DMS79 treated with DMSO at 0.1 percent for 48 hours (cell line): ENCODE data around the gene C18orf32.
A peak's percentile ranks its signal among the peaks of the same experiment; 100 is the strongest.
"Not testable (repeated sequence)": the region's sequence is repeated elsewhere in the genome, so short reads cannot be mapped to it uniquely, and the experiment has no call there.

Experiments
- DNase-seq: peaks from one replicate; lab custom pipeline; 2025; lab: John Stamatoyannopoulos, UW

Gene C18orf32

DNA sequence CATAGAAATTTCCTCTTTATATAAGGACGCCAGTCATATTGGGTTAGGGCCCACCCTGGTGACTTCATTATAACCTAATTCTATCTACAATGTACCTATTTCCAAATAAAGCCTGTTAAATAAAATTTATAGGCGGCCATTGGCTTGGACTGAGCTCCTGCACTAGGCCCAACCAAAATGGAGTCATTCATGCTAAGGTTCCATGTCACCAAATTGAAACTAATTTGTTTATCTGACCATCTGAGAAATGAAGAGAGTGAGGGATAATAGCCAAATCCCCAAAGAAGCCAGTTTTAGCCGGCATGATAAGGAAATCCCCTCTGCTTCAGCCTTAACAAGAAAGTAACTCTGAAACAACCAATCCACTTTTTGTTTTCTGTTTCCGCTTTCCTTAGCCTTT, 19.4 kb downstream of the C18orf32 start:
- no peak for DNase-seq

DNA sequence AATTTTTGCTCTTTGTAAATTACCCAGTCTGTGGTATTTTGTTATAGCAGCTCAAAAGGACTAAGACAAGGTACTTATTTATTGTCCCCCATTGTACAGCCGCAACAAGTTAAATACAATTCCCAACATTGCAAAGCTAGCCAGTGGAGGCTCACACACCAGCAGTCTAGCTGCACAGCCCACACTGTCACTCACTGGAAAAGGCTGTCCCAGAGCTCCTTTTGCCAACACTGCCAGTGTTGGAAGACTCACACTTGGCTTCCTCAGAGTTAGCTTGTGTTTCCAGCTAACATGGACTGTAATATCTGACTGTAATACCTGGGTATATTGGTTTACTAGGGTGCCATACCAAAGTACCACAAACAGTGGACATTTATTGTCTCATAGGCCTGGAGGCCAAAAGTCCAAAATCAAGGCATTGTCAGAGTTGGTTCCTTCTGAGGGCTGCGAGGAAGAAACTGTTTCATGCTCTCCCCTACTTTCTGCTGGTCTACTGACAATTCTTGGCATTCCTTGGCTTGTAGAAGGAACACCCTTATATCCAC, 19.9 kb downstream of the C18orf32 start:
- no peak for DNase-seq

GRCh38 chr18:49464718-49465598, 22.1 kb downstream of the C18orf32 start:
- DNase-seq: no peak

GRCh38 chr18:49461602-49461977, 25.4 kb downstream of the C18orf32 start:
- no peak for DNase-seq

DNA sequence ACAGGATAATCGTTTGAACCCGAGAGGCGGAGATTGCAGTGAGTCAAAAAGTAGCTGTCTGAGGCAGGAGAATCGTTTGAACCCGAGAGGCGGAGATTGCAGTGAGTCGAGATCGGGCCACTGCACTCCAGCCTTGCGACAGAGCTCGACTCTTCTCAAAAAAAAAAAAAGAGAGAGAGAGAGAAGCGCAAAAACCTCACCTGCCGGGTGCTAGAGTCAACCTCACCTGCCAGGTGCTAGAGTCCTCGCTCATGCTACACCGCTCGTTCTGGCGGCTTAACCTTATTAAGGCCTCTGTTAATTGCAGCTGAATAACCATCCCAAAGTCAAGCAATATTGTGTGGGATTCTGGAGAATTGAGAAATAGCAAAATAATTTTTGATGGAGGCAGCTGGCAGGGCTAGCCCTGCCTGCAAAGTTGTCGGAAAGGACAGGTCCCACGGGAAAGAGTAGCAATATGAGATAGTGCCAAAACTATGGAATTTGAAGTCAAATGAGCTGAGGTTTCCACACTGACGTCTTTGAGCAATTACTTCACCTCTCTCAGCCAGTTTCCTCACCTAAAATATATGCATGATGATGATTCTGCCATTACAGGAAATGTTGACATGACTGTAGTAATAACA, 25.9 kb downstream of the C18orf32 start:
- DNase-seq: peak; percentile 53

GRCh38 chr18:49459404-49460171, 27.4 kb downstream of the C18orf32 start:
- no peak for DNase-seq

GRCh38 chr18:49457616-49458015, 29.4 kb downstream of the C18orf32 start:
- no peak for DNase-seq

DNA sequence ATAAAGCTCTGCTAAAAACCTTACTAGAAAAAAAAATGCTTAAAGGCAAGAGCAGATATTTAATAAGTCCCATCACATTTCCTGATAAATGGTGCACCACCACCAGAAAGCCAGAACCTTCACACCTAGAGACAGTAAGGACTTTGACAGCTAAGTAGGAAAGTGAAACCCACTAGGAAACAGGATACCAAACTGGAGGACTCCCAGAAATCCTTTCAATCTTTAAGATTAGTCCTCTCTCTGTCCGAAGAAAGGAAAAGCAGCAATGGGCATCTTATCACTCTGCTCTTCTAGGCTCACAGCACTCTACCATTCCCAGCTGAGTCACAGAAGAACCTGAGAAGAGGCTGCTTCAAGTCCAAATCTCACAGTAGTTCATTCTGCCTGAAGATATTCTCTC, 30.2 kb downstream of the C18orf32 start:
- no peak for DNase-seq

DNA sequence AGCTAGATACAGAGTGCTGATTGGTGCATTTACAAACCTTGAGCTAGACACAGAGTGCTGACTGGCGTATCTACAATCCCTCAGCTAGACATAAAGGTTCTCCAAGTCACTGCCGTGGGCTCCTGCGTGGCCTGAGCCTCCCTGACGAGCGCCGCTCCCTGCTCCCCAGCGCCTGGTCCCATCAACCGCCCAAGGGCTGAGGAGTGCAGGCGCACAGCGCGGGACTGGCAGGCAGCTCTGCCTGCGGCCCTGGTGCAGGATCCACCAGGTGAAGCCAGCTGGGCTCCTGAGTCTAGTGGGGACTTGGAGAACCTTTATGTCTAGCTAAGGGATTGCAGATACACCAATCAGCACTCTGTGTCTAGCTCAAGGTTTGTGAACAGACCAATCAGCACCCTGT, 34.5 kb downstream of the C18orf32 start:
- not testable (repeated sequence) for DNase-seq

GRCh38 chr18:49447810-49448745, 39.0 kb downstream of the C18orf32 start:
- DNase-seq: no peak

- DNase-seq: no peak
Measured at GRCh38 chr18:49446481-49446880, 40.6 kb downstream of the C18orf32 start.

DNA sequence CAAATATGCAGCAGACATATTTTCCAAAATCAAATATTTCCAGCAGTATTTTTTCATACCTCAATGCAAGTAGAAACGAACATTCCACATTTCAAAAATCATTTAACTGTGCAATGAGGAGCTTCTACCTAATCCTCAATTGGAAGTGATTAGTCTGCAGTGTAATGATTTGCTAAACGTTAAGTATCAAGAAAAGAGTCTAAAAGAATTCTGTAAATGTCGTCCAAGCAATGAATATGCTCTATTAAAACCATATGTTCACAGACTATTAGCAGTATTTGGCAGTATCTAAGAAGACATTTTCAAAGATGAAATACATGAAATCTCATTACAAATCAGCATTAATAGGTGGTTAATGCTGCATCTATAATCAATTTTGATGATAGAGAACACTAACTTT, 42.5 kb downstream of the C18orf32 start:
- DNase-seq: no peak

GRCh38 chr18:49443837-49444236, 43.2 kb downstream of the C18orf32 start:
- DNase-seq: no peak

- no peak for DNase-seq
Measured at GRCh38 chr18:49441338-49441938, 45.6 kb downstream of the C18orf32 start.

DNA sequence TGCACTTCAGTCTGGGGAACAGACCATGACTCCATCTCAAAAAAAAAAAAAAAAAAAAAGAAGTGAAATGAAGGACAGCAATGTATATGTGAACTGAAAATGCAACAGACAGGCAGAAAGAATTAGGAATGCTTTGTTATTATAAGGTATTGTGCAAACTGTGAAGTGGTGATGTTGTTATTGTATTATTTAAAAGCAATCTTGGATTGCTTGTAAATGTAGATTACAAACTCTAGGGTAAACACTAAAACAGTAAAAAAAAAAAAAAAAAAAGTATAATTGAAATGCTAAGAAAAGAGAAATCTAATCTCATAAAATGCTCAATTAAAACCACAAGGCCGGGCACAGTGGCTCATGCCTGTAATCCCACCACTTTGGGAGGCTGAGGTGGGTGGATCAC, 51.9 kb downstream of the C18orf32 start:
- no peak for DNase-seq

DNA sequence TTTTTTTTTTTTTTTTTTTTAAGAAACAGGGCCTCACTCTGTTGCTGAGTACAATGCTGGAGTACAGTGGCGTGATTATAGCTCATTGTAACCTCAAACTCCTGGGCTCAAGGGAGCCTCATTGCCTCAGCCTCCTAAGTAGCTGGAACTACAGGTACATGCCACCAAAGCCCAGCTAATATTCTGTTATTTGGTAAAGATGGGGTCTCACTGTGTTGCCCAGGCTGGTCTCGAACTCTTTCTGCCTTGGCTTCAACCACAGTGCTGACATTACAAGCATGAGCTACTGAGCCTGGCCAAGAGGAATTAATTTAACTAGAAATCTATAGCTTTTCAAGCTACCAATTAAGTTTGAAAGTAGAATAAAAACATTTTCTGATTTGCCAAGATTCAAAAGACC, 54.4 kb downstream of the C18orf32 start:
- DNase-seq: no peak

DNA sequence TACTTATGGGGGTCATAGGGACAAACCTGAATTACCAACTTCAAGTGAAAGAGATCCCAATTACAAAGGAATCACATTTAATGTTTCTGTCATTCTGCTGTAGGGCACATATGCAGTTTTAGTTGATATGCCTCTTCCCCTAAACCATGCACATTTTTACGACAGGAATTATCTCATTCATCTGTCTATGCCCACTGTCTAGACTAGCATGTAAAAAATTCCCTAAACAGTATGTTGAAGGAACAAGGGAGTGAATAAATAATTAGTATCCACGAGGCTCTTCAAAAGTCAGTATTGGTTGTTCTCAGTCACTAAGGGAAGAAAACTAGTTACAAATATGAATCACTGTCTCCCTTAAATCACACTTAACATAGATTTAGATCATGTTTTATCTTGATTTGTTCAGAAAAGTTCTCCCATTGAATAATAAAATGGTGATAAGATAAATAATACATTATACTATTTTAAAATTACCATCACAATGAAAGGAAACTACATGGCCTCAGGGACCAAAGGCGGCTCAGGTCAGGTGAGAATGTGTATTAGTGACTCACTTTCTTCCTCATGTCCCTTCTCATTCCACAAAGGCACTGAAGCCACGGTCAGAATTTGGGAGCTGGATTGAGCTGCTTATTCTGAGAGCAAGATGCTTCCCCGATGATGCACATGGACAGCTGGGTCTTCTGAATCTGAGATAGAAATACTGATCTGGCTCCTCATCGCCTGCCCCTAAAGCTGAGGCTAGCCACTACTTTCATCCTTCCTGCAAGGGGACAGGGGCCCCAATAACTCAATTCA, 55.7 kb downstream of the C18orf32 start:
- DNase-seq: no peak
